Left ventricle myocardium inferior (tissue), 1 donor: ENCODE measurements around the gene ANKS6. TPM values are rescaled to one million over a fixed set of nuclear protein-coding genes. Genes with fewer than 3 reads are reported as not detected.

Experiments used
- DNase-seq: peaks from one replicate; pipeline ENCODE4 v3.0.0-alpha.2; 2020
- H3K27ac ChIP-seq: fragments of 200-600 bp; replicated peaks from 2 replicates; pipeline ENCODE4 v1.8.0; 2021
- H3K27me3 ChIP-seq: fragments of 200-600 bp; 2 replicates; pipeline ENCODE4 v1.8.0; 2021; ENCODE audit warnings: low read depth
- H3K36me3 ChIP-seq: fragments of 200-600 bp; 2 replicates; pipeline ENCODE4 v1.8.0; 2021
- H3K4me1 ChIP-seq: fragments of 200-600 bp; 2 replicates; pipeline ENCODE4 v1.8.0; 2021
- H3K4me3 ChIP-seq: fragments of 200-600 bp; 2 replicates; pipeline ENCODE4 v1.8.0; 2021; ENCODE audit warnings: mild to moderate bottlenecking, moderate library complexity
- H3K9me3 ChIP-seq: fragments of 200-600 bp; replicated peaks from 2 replicates; pipeline ENCODE4 v1.8.0; 2021
- intact Hi-C: fragments of 100-400 bp; cut with micrococcal nuclease; formaldehyde crosslinking; loops from one replicate; pipeline ENCODE4 v1.11.0; 2022
- total RNA-seq: library from RNA; stranded (reverse); fragmentation: NEBNext Ultra II Directional; extraction: Animal tissue kit (Norgen Biotek cat#: 25700); gene quantifications from one replicate; pipeline ENCODE4 v1.2.1, GENCODE V29; 2021
- TF ChIP-seq, protein P1 (sequence below): fragments of 200-600 bp; IDR thresholded peaks from 2 replicates; pipeline ENCODE4 v1.8.0; 2021; ENCODE audit warnings: antibody characterized with exemption, mild to moderate bottlenecking, borderline replicate concordance
- donor health status: DM: no; HTN: yes; CAD: no; lungs with severe emphysema.

ANKS6 gene
- total RNA-seq, 1 donor from 2014 or later, result 4.8 TPM

GRCh38 chr9:98815391-98815951, 19.1 kb upstream of the ANKS6 start:
- Histone ChIP-seq H3K27ac (no peak overlapping the region), H3K9me3 (peaks cover 7% of the 10 kb centered on the region), H3K4me3 (no peak overlapping the region), H3K36me3 (no peaks in the 10 kb centered on the region), H3K27me3 (peaks cover 12% of the 10 kb centered on the region), H3K4me1 (no peaks in the 10 kb centered on the region)
- intact Hi-C loops, result no loop called here
- TF ChIP-seq, protein P1, sequence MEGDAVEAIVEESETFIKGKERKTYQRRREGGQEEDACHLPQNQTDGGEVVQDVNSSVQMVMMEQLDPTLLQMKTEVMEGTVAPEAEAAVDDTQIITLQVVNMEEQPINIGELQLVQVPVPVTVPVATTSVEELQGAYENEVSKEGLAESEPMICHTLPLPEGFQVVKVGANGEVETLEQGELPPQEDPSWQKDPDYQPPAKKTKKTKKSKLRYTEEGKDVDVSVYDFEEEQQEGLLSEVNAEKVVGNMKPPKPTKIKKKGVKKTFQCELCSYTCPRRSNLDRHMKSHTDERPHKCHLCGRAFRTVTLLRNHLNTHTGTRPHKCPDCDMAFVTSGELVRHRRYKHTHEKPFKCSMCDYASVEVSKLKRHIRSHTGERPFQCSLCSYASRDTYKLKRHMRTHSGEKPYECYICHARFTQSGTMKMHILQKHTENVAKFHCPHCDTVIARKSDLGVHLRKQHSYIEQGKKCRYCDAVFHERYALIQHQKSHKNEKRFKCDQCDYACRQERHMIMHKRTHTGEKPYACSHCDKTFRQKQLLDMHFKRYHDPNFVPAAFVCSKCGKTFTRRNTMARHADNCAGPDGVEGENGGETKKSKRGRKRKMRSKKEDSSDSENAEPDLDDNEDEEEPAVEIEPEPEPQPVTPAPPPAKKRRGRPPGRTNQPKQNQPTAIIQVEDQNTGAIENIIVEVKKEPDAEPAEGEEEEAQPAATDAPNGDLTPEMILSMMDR, result no peak
- DNase-seq, result no peak

- peaks cover 49% of the 10 kb centered on the region for H3K27me3 ChIP-seq
- H3K9me3 ChIP-seq, result no peaks in the 10 kb centered on the region
- no peak overlapping the region for H3K27ac ChIP-seq
- no peaks in the 10 kb centered on the region for H3K36me3 ChIP-seq
- H3K4me3 ChIP-seq, result no peak overlapping the region
- intact Hi-C loops, result no loop called here
- DNase-seq, result no peak
- peaks cover 10% of the 10 kb centered on the region for H3K4me1 ChIP-seq
- TF ChIP-seq, protein P1, result no peak
Measured at GRCh38 chr9:98811051-98811650, 14.8 kb upstream of the ANKS6 start.

- no peaks in the 10 kb centered on the region for H3K36me3 ChIP-seq
- TF ChIP-seq, protein P1, result no peak
- H3K4me3 ChIP-seq, result no peak overlapping the region
- no peak for DNase-seq
- H3K4me1 ChIP-seq, result peaks cover 10% of the 10 kb centered on the region
- intact Hi-C loops, result no loop called here
- no peaks in the 10 kb centered on the region for H3K9me3 ChIP-seq
- H3K27me3 ChIP-seq, result peaks cover 58% of the 10 kb centered on the region
- H3K27ac ChIP-seq, result no peak overlapping the region
Measured at GRCh38 chr9:98810102-98810842, 13.9 kb upstream of the ANKS6 start.

GRCh38 chr9:98809311-98810101, 13.2 kb upstream of the ANKS6 start:
- no peak overlapping the region for H3K4me3 ChIP-seq
- no peaks in the 10 kb centered on the region for H3K36me3 ChIP-seq
- DNase-seq, result no peak
- H3K27me3 ChIP-seq, result peaks cover 58% of the 10 kb centered on the region
- intact Hi-C loops, result no loop called here
- H3K9me3 ChIP-seq, result no peaks in the 10 kb centered on the region
- TF ChIP-seq, protein P1, result no peak
- peaks cover 10% of the 10 kb centered on the region for H3K4me1 ChIP-seq
- no peak overlapping the region for H3K27ac ChIP-seq

- peaks cover 10% of the 10 kb centered on the region for H3K4me1 ChIP-seq
- H3K27ac ChIP-seq, result no peak overlapping the region
- no peak for DNase-seq
- TF ChIP-seq, protein P1, result no peak
- peaks cover 58% of the 10 kb centered on the region for H3K27me3 ChIP-seq
- no peak overlapping the region for H3K4me3 ChIP-seq
- H3K9me3 ChIP-seq, result no peaks in the 10 kb centered on the region
- intact Hi-C loops, result no loop called here
- H3K36me3 ChIP-seq, result no peaks in the 10 kb centered on the region
Measured at GRCh38 chr9:98808875-98809274, 12.5 kb upstream of the ANKS6 start.
